Osteoblast (primary cell): ENCODE data around the gene IFT80. TPM values are rescaled to one million over a fixed set of nuclear protein-coding genes. Genes with fewer than 3 reads are reported as not detected.

Experiments
- DNase-seq: peaks from one replicate; pipeline ENCODE4 v3.0.0; 2011; ENCODE audit warnings: low spot score, mixed read lengths; ENCODE audit not compliant: insufficient read length; ENCODE audit errors: missing footprints
- H2AFZ ChIP-seq: 2 replicates; pipeline ENCODE4 v1.6.0; 2011; ENCODE audit warnings: mild to moderate bottlenecking, low read length
- H3K27ac ChIP-seq: 2 replicates; pipeline ENCODE4 v1.5.1; 2011; ENCODE audit warnings: mild to moderate bottlenecking, low read depth, low read length, moderate library complexity
- H3K27me3 ChIP-seq: 2 replicates; pipeline ENCODE4 v1.6.0; 2012; ENCODE audit warnings: mild to moderate bottlenecking, control low read depth, inconsistent platforms, low read length, moderate library complexity; ENCODE audit not compliant: insufficient read depth
- H3K36me3 ChIP-seq: 2 replicates; pipeline ENCODE4 v1.5.1; 2011; ENCODE audit warnings: mild to moderate bottlenecking, low read length, control low read depth, moderate library complexity; ENCODE audit not compliant: insufficient read depth
- H3K4me1 ChIP-seq: 2 replicates; pipeline ENCODE4 v1.5.1; 2011; ENCODE audit warnings: mild to moderate bottlenecking, low read length, control low read depth, moderate library complexity; ENCODE audit not compliant: insufficient read depth
- H3K4me2 ChIP-seq: 2 replicates; pipeline ENCODE4 v1.6.0; 2011; ENCODE audit warnings: mild to moderate bottlenecking, low read length; ENCODE audit not compliant: insufficient read depth
- H3K4me3 ChIP-seq: fragments of 200-600 bp; sonication (generic); 3 replicates; pipeline ENCODE4 v1.5.1; 2012; ENCODE audit warnings: mild to moderate bottlenecking, low read length, inconsistent platforms; ENCODE audit not compliant: insufficient read depth
- H3K79me2 ChIP-seq: 2 replicates; pipeline ENCODE4 v1.6.0; 2012; ENCODE audit warnings: mild to moderate bottlenecking, low read length, control low read depth, inconsistent platforms; ENCODE audit not compliant: insufficient read depth
- H3K9me3 ChIP-seq: 2 replicates; pipeline ENCODE4 v1.5.1; 2011; ENCODE audit warnings: low read depth, low read length, control low read depth
- H4K20me1 ChIP-seq: 2 replicates; pipeline ENCODE4 v1.6.0; 2012; ENCODE audit warnings: mild to moderate bottlenecking, low read length, control low read depth; ENCODE audit not compliant: insufficient read depth
- CTCF ChIP-seq: IDR thresholded peaks from 2 replicates; pipeline ENCODE4 v1.5.1; 2011; ENCODE audit warnings: mild to moderate bottlenecking, low read depth, low read length, moderate library complexity; ENCODE audit errors: extremely low read depth
- total RNA-seq: library from RNA; depleted of rRNA; stranded (reverse); fragments of >200 nt; gene quantifications from 2 replicates; pipeline ENCODE4 v1.2.3, GENCODE V29; 2012

Gene IFT80
- total RNA-seq, 1 donor: 63.0 TPM

GRCh38 chr3:160314995-160315394, 84.0 kb downstream of the IFT80 start:
- Histone ChIP-seq H3K27ac (no peak overlapping the region), H3K36me3 (no peaks in the 10 kb centered on the region)

GRCh38 chr3:160312014-160312624, 86.9 kb downstream of the IFT80 start:
- Histone ChIP-seq H4K20me1 (no peaks in the 10 kb centered on the region), H3K4me3 (no peak overlapping the region), H3K4me1 (no peaks in the 10 kb centered on the region), H3K36me3 (peaks cover 4% of the 10 kb centered on the region), H3K4me2 (no peak overlapping the region), H2AFZ (no peak overlapping the region), H3K27ac (no peak overlapping the region), H3K79me2 (no peaks in the 10 kb centered on the region), H3K27me3 (no peaks in the 10 kb centered on the region), H3K9me3 (no peaks in the 10 kb centered on the region)
- DNase-seq: no peak
- no peak for TF ChIP-seq CTCF

More at GRCh38 chr3:160314995-160315394, 84.0 kb downstream of the IFT80 start:
- DNase-seq: no peak
- Histone ChIP-seq H3K4me1 (no peaks in the 10 kb centered on the region), H3K79me2 (no peaks in the 10 kb centered on the region), H4K20me1 (no peaks in the 10 kb centered on the region), H3K9me3 (no peaks in the 10 kb centered on the region), H3K4me3 (no peak overlapping the region), H3K4me2 (no peak overlapping the region), H3K27me3 (no peaks in the 10 kb centered on the region), H2AFZ (no peak overlapping the region)
- TF ChIP-seq CTCF: no peak

GRCh38 chr3:160302806-160303205, 96.2 kb downstream of the IFT80 start:
- TF ChIP-seq CTCF: no peak
- H3K4me1 ChIP-seq: no peaks in the 10 kb centered on the region
- no peak for DNase-seq
- H3K4me2 ChIP-seq: no peak overlapping the region
- H3K36me3 ChIP-seq: peaks cover 5% of the 10 kb centered on the region
- H3K4me3 ChIP-seq: no peak overlapping the region
- no peaks in the 10 kb centered on the region for H4K20me1 ChIP-seq
- no peaks in the 10 kb centered on the region for H3K9me3 ChIP-seq
- H3K27me3 ChIP-seq: no peaks in the 10 kb centered on the region
- no peak overlapping the region for H3K27ac ChIP-seq
- H2AFZ ChIP-seq: no peak overlapping the region
- H3K79me2 ChIP-seq: no peaks in the 10 kb centered on the region

- Histone ChIP-seq H3K4me1 (no peaks in the 10 kb centered on the region), H3K9me3 (no peaks in the 10 kb centered on the region), H3K36me3 (no peaks in the 10 kb centered on the region), H3K4me2 (no peak overlapping the region), H4K20me1 (no peaks in the 10 kb centered on the region), H3K4me3 (no peak overlapping the region), H2AFZ (no peak overlapping the region), H3K27ac (peak overlapping the region; percentile 34), H3K27me3 (no peaks in the 10 kb centered on the region), H3K79me2 (no peaks in the 10 kb centered on the region)
- no peak for TF ChIP-seq CTCF
- DNase-seq: peak; percentile 46
Observed at GRCh38 chr3:160296591-160296990, 102.4 kb downstream of the IFT80 start.
